NCI-H2227 treated with DMSO at 0.1 percent for 48 hours (cell line): ENCODE results near the gene DVL2.

ENCODE experiments used
- DNase-seq: peaks from one replicate; lab custom pipeline; 2025; lab: John Stamatoyannopoulos, UW

Gene DVL2

DNA sequence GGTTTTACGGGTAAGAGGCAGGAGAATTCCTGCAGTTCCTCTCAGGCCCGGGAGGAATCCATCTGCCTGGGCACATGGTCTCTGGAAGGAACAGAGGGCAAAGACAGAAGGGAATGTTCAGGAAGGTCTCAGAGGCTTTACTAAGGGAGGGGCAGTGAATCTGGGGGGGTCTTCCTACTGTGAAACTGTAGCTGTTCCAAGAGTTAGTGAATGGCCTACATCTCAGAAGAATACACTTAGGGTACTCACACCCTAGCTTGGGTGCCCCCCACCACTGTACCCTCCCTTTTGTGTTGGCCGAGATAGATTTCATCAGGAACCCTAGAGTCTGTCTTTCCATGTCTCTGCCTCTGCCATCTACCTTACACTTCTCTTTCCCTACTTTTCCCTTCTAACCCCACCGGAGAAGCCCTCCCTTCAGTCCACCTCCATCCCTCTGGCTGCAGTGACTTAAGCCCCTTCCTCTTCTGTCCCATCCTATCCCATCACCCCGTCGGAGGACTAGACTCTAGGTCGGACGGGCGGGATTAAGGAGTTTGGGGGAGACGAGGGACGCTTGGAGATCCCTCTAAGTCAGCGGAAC, 15.0 kb downstream of the DVL2 start:
- DNase-seq = no peak

DNA sequence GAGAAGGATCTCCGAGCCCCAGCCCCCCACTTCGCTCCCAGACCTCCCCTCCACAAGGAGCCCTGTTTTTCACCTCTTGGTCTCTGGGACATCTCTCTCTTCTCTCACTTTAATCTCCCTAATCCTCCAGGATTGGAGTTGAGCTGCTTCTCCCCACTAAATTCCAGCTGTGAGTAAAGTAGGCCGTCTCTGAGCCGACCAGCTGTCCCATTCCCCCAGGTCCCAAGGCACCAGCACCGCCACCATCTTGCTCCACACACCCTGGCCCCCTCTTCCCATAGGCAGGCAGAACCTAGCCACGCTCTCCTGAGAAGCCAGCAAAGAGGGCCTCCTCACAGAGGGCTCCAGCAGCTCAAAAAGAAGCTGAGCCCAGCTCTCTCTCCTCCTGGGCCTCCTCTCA, 15.6 kb downstream of the DVL2 start:
- no peak for DNase-seq

DNA sequence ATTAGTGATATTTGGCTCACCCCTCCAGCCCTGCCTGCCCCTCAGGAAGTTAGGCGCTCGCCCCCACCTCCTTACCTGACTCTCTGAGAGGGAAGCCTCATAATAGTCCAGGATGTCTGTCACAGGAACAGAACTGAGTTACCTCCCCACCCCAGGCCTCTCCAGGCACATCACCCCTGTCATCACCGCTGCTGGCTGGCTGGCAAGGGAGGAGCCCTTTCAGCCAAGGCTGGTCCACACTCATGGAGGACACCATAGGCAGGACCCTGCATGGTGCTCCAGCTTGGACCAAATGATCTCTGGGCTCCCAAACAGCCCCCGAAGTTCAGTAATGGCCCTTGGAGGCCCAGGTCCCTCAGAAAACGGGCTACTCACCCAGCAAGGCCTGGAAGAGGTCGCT, 16.2 kb downstream of the DVL2 start:
- DNase-seq = no peak

DNA sequence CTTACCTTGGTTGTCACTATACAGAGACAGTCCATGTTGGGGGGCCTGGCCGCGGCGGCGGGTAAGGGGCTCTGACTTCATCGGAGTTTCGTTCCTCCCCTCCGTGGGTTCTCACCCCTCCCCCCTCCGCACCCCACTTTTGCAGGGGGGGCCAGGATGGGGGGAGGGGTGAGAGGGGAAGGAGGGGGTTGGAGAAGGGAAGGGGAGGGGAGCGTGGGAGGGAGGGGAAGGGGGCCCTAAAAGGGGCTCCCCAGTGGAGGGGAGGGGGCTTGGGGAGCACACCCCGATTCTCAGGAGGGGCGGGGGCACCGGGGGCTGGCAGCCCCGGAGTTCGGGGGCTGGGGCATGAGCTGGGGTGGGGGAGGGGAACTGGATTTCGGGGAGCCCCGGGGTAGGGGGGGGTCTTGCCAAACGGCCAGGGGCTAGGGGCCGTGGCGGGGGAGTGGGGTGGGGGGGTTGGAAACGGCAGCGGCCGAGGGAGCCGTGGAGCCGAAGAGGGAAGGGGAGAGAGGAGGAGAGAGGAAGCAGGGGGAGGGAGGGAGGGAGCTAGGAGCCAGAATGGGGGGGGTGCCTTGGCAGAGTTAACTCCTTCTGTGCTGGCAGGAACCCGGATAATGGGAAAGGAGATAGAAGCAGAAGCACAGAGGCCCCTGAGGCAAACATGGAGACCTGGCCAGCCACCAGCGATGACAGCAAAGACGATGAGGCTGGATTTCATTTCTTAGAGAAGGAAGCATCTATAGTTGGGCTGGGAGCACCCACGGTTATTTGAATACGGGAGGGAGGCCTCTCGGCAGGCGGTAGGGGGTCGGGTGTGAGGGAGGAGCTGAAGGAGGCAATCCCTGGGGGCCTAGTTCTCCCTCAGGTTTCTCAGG, 17.0 kb downstream of the DVL2 start:
- peak; percentile 31 for DNase-seq

DNA sequence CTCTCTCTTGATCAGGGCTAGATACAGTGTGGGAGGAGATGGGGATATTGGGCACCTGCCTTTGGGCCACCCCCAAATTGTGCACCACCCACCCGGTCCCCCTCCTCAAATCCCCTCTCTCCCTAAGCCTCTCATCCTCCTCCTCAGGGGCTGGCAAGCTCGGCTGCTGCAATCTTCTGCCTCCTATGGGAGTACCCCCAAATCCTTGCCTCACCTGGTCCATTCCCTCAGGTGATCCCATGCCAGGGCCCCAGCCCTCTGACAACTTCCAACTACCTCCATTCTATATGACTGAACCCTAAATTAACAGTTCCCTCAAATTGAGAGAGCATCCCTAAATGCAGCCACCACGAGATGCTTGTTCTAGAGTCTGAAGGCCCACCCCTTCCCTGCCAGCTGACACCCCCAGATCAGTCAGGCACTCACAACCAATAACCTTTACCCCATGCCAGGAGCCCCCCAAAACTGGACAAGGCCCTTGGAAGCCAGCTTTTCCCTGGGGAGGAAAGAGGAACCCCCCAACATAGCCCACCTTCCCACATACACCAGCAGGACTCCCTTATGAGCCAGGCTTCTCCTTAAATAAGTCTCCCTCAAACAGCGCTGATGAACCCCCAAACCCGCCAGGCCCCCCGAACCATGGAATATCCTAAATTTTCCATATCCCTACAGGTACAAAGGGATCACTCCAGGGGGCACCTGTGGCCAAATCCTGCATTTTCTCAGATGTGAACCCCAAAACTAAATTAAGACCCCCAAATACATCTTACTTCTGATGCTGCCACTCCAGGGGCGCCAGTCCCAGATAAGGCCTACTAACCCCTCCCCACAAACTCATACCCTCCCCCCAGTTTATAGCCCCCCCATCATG, 17.8 kb downstream of the DVL2 start:
- DNase-seq = no peak

DNA sequence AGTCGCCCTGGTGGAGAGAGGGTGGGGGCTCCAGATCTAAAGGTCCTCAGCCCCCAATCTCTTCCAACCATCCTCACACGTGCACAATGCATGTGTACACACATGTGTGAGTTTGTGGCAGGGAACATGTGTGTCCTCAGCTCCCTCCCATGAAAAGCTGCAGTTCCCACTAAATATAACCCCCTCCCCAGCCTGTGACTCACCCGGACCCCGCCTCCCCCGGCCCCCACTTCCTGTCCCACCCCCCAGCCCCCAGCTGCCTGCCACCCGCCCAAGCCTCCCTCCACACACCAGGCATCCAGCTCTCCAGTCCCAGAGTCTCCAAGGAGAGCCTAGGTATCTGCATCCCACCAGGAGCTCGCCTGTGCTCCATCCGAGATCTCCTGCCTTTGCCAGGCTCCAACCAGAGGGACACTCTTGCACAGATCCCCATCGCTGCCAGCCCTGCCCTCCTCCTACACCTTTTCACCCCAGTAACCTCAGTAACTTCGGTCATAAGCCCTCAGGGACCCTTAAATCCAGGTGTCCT, 18.6 kb downstream of the DVL2 start:
- no peak for DNase-seq

DNA sequence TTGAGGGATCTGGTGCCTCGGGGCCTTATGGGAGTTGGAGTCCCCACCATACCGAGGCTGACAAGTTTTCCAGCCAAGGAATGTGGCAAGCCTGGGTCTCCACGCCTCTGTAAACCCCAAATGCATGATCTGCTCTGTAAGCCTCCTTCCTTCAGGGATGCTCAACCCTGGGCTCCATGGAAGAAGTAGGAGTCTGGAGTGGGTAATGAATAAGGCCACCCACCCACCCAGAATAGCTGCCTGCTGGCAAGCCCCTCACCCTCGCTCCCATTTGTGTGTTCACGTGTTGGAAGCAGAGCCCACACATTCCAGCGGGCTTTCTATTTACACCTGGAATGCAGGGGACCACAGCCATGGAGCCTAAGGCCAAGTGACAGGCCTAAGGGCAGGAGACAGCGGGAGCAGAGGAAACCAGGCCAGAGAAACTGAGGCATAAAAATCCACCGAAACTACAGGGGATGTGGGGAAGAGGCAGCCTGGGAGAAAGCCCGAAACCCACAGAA, 19.1 kb downstream of the DVL2 start:
- no peak for DNase-seq

DNA sequence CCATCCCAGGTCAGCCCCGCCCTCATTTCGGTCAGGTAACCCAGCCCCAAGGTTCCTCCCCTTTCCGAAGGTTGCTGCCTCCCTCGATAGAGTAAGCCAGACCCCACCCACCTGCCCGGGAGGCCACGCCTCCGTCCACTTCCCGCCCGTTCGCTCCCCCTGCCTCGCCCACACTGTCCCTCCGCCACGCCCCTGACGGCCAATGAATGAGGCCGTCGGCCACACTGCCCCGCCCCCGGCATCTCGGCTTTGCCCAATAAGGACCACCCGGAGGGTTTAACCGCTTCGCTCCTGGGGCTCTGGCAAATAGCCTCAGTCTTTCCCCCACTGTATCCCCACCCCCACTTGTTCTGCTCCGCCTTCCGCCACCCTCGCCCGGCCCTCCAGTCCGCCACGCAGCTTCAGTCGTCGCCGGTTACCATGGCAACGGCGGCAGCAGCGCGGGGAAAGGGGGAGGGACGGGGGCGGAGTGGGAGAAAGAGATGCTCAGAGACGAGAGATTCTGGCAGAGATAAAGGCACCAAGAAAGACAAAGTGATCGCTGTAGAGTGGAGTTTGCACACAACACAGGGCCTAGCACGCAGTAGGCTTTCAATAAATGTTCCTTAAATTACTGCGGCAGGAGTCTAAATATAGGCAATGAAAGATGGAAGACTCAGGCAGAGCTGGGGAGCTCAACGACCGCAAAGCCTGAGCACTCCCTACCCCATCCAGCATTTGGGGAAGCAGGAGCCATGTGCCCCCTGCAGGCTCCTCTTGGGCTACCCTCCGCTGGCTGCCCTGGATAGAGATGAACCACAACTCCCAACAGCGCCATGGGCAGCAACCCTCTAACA, 19.8 kb downstream of the DVL2 start:
- peak; percentile 95 for DNase-seq

DNA sequence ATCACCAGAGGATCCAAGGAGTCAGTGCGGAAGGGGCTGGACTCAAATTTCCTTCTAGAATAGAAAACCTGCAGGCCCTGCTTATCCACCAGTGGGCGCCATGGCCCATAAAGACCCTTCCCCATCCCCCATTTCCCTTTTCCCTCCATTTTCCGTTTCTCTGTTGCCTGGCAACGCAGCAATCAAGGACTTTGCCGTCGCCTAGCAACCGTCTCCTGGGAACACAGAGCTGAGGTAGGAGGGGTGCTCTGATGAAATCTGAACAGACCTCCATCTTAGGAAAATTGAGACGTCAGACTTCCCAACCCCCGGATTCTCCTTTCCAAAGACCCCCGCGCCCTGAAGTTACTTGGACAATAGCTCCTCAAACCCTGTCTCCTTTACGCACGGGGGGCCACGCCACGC, 20.4 kb downstream of the DVL2 start:
- peak; percentile 96 for DNase-seq

DNA sequence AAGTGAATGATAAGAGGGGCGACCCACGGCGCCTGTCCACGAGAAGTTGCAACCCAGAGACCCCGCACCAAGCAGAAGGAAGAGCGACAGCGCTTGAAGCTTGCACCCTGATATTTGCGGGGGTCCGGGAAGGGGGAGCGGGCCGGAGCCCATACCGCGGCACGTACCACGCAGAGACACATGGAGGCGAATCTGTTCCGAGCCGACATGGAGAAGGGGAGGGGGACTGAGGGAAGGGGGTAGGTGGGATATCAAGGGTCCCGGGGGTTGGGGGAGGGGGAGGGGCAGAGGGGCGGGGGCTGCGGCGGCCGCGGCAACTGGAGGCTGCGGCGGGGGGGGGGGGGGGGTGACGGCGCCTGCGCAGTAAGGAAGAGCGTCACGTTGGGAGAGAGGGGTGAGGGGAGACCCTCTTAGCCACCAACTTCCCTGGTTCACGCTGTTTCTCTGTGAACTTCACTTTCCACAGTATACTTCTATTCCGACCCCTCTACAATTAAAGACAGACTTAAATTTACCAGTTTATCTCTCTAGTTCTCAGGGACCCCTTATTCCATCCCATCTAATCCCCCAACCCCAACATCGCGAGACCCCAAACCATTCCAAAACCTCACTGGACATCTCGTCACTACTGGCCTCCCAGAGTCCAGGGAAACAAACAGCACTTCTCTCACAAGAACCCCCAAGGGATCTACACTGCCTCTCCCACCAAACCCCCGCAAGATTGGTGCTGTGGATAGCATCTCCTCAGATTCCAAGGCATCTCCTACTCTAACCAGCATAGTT, 22.6 kb downstream of the DVL2 start:
- DNase-seq = no peak

DNA sequence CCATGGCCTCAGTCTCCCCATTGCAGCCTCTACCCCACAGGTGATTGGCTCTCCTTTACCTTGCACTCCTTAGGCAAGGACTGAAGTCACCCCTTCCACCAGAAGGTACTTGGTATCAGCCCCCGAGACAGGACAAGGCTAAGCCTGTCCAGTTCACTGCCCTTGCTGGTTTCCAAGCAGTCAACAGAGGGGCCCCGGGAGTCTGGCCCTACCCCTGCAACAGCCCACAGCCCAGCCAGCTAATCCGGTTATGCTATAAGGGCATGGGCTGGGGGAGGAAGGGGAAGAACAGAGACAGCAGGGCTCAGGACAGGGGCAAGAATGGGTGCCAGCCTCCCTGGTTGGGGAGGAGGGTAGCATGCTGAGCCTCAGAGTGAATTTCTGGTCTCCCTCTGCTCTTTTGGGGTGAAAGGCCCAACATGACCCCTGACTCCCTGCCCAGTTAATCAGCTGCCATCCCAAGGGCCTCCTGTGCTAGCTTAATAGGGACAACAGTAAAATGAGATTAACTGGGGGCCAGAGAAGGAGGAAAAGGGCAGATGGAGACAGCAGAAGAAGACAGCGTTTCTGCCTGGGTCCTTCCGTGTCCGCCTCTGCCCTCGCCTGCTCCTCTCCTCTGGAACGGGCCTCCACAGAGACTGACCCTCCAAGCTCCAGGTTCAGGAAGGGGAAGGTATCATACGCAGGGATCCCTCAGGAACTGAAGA, 25.4 kb downstream of the DVL2 start:
- DNase-seq = no peak

DNA sequence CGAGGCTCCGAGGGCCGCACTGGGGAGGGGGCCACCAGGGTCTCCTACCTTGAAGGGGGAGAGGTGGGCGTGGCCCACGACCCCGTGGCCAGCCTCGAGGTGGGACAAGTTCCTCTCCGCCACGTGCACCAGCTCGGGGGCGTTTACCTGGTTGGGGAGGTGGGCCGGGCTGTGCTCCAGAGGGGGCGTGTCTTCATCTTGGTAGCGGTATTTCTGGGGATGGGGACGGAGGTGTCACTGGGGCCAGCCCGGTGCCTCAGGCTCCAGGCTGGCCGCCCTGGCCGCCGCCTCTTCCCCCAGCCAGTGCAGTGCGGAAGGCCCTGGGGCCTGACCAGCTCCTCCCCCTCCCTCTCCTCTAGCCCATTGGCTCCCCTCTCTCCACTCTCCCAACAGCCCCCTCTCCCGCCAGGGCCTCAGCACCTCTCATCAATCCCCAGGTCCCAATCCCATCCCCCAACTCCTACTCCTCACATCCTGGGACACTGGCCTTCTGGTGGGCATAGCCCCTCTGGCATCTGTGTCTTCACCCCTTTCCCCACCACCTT, 26.2 kb downstream of the DVL2 start:
- DNase-seq = no peak

DNA sequence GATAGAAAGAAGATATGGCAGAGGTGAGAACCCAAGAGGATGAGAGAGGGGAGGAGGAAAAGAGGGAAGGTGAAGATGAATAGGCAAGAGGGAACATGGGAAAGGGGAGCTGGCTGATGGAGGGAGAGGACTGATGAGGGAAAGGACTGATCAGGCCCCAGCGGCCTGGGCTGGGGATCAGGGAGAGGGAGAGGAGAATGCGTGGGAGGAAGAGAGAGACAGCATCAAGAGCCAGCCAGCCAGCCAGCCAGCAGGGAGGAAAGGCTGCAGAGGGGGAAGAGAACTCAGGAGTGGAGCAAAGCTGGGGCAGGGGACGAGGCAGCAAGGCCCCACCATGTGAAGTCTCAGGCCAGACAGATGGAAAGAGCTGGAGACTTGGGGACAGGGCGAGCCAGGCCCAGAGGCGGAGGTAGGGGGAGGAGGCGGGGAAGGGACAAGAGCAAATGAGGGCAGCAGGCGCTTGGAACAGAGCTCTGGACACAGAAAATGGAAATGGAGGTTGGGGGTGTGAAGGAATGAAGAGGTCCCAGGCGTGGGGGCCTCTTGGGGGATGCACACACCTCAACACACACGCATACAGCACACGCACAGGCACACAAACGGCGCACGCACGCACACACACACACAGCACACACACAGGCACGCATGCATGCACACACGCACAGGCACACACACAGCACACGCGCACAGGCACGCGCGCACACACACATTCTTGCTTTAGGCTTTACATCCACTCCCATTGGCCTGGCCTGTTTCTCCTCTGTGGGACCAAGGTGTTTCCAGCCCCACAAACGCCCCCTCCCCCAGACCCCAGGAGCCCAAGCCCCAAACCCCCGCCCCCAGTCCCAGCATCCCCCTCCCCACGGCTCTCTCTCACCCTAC, 27.0 kb downstream of the DVL2 start:
- DNase-seq = no peak

DNA sequence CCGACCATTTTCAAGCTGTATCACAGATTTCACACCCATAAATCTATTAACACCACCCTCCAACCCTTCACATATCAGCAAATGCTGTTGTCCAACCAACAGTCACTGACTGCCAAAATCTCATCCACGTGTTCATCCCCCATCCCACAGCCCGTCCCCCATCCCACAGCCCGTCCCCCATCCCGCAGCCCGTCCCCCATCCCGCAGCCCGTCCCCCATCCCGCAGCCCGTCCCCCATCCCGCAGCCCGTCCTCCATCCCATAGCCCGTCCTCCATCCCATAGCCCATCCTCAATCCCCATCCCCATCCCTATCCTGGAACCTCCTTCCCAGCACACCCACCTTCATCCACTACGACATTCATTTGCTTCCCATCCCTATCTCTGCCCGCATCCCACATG, 28.8 kb downstream of the DVL2 start:
- DNase-seq = no peak

DNA sequence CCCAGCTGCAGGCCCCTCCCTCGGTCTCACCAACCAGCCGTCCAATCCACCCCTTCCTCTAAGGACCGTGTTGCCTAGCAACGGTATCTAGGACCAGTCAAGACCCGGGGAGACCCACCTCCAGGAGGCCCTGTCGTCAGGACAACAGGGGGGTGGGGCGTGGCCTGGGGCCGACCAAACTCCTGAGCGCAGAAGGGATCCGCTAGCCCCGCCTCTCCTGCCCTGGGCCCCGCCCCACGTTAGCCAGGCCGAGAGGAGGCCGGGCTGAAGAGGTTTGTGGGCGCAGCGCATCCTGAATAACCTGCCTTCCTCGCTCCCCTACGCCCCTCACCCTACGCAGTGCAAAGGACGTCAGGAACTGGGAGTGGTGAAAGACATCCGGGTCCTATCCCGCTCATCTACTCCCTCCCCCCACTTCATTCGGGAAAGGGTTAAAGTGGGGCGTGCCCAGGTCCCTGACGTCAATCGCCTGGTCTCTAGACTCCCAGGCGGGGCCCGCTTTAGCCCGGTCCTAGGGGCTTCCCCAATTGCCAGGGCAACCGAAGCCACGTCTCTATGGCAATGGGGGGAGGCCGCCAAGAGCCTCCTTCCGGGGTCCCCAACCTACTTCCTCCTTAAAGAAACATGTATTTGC, 29.4 kb downstream of the DVL2 start:
- DNase-seq = peak; percentile 99

DNA sequence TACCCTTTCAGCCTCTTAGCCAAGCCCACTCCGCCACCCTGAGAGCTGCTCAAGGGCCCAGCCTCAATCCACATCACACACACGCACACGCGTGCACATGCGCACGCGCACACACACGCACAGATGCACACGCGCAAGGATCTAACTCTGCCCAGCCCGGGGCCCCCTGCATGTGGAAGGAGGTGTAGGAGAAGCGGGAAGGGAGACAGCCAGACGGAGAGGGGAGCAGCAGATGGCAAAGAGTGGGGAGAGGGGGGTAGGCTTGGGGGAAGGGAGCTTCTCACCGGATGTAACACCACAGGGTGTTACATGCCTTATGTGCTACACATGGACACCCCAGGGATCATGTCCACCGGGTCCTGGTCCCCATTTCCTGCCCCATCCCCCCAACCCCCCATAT, 30.0 kb downstream of the DVL2 start:
- DNase-seq = no peak

DNA sequence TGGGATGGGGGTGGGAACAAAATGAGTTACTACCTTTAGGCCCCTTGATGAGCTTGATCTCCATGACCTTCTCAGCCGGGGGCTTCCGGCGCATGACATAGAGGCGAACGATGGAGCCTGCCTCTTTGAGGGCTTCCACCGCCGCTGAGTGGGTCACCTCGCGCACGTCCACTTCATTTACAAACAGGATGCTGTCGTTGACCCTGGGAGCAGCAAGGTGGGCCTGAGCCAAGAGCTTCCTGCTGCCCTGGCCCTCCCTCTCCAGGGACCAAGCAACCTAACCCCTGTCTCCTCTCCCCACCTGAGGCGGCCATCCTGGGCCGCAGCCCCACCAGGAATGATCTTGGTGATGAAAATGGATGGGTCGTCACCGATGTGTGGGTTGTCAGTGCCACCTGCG, 30.9 kb downstream of the DVL2 start:
- no peak for DNase-seq
